Ishikawa (cell line): Measurements from ENCODE around the gene SRC.

Experiments used
- CEBPB ChIP-seq: IDR thresholded peaks from 2 replicates; pipeline ENCODE4 v1.6.1; 2012
- CREB1 ChIP-seq: IDR thresholded peaks from 2 replicates; pipeline ENCODE4 v1.6.1; 2012; ENCODE audit warnings: low read depth
- EGR1 ChIP-seq: IDR thresholded peaks from 2 replicates; pipeline ENCODE4 v1.6.1; 2012
- EP300 ChIP-seq: IDR thresholded peaks from 2 replicates; pipeline ENCODE4 v1.6.1; 2012; ENCODE audit warnings: borderline replicate concordance
- FOXM1 ChIP-seq: IDR thresholded peaks from 2 replicates; pipeline ENCODE4 v1.6.1; 2012; ENCODE audit warnings: low read depth, borderline replicate concordance
- MAX ChIP-seq: IDR thresholded peaks from 2 replicates; pipeline ENCODE4 v1.6.1; 2012
- NFIC ChIP-seq: IDR thresholded peaks from 2 replicates; pipeline ENCODE4 v1.6.1; 2012
- RAD21 ChIP-seq: IDR thresholded peaks from 2 replicates; pipeline ENCODE4 v1.6.1; 2012; ENCODE audit warnings: low read depth
- REST ChIP-seq: IDR thresholded peaks from 2 replicates; pipeline ENCODE4 v1.6.1; 2012; ENCODE audit warnings: low read depth, mild to moderate bottlenecking
- TAF1 ChIP-seq: IDR thresholded peaks from 2 replicates; pipeline ENCODE4 v1.6.1; 2012; ENCODE audit warnings: low read depth, mild to moderate bottlenecking
- TCF12 ChIP-seq: IDR thresholded peaks from 2 replicates; pipeline ENCODE4 v1.6.1; 2012; ENCODE audit warnings: low read depth
- TEAD4 ChIP-seq: IDR thresholded peaks from 2 replicates; pipeline ENCODE4 v1.6.1; 2012
- USF1 ChIP-seq: IDR thresholded peaks from 2 replicates; pipeline ENCODE4 v1.6.1; 2012
- YY1 ChIP-seq: IDR thresholded peaks from 2 replicates; pipeline ENCODE4 v1.6.1; 2012; ENCODE audit warnings: low read depth

The SRC gene

GRCh38 chr20:37426978-37427377 is 81.0 kb downstream of the SRC start:
- no peak for TF ChIP-seq TAF1
- no peak for TF ChIP-seq CREB1
- no peak for TF ChIP-seq CEBPB
- no peak for TF ChIP-seq EP300
- TF ChIP-seq YY1: no peak
- TF ChIP-seq EGR1: no peak
- no peak for TF ChIP-seq USF1
- TF ChIP-seq REST: no peak
- TF ChIP-seq RAD21: no peak
- TF ChIP-seq FOXM1: no peak
- no peak for TF ChIP-seq TCF12
- no peak for TF ChIP-seq NFIC
- no peak for TF ChIP-seq MAX
- TF ChIP-seq TEAD4: no peak

GRCh38 chr20:37430044-37430443 is 84.1 kb downstream of the SRC start:
- no peak for TF ChIP-seq TAF1
- no peak for TF ChIP-seq EGR1
- TF ChIP-seq TEAD4: no peak
- TF ChIP-seq EP300: no peak
- no peak for TF ChIP-seq USF1
- no peak for TF ChIP-seq MAX

GRCh38 chr20:37430778-37431460 is 85.0 kb downstream of the SRC start:
- TF ChIP-seq REST (peak; percentile 65), TCF12 (no peak), TEAD4 (no peak), TAF1 (no peak)

GRCh38 chr20:37431786-37432185 is 85.8 kb downstream of the SRC start:
- TF ChIP-seq CREB1 (no peak), EP300 (no peak), RAD21 (no peak), TAF1 (no peak), REST (no peak), YY1 (no peak), MAX (no peak), FOXM1 (no peak), USF1 (no peak), CEBPB (no peak)

GRCh38 chr20:37432606-37433005 is 86.7 kb downstream of the SRC start:
- TF ChIP-seq EGR1 (no peak), RAD21 (no peak), YY1 (no peak)
